B cell (primary cell): Measurements from ENCODE around the gene IER2.

Source experiments
- CTCF ChIP-seq: fragments of 200-600 bp; IDR thresholded peaks from one replicate; pipeline ENCODE4 v1.8.0; 2022; ENCODE audit warnings: antibody characterized with exemption, mild to moderate bottlenecking
- EZH2 ChIP-seq: IDR thresholded peaks from 2 replicates; pipeline ENCODE4 v1.6.1; 2012; ENCODE audit warnings: borderline replicate concordance, low read depth, mild to moderate bottlenecking, moderate library complexity, low read length; ENCODE audit not compliant: insufficient read depth, poor library complexity, severe bottlenecking

GRCh38 chr19:13130886-13131490 lies 19.2 kb upstream of the IER2 start:
- TF ChIP-seq CTCF (no peak), EZH2 (no peak)
